Astrocyte of the cerebellum (primary cell): Measurements from ENCODE around the gene LMF1.
"Not testable (repeated sequence)": the region's sequence is repeated elsewhere in the genome, so short reads cannot be mapped to it uniquely, and the experiment has no call there.

Experiments used
- DNase-seq: peaks from one replicate; pipeline ENCODE4 v3.0.0-alpha.2; 2011; ENCODE audit warnings: low read depth
- H3K4me3 ChIP-seq: 2 replicates; pipeline ENCODE4 v1.5.1; 2011; ENCODE audit warnings: mild to moderate bottlenecking, low read depth, low read length, moderate library complexity
- CTCF ChIP-seq: IDR thresholded peaks from 2 replicates; pipeline ENCODE4 v1.5.1; 2012; ENCODE audit warnings: low read length, low read depth, moderate library complexity, mild to moderate bottlenecking; ENCODE audit errors: missing control alignments
- in situ Hi-C: cut with HindIII; loops from 2 replicates; pipeline ENCODE4 v1.10.0; 2017; ENCODE audit warnings: low sequenced_read_pairs

LMF1 gene

GRCh38 chr16:866252-866896 lies 104.4 kb downstream of the LMF1 start:
- TF ChIP-seq CTCF: no peak
- no peak for DNase-seq
- H3K4me3 ChIP-seq: no peak overlapping the region
- in situ Hi-C loops: no loop called here

- no peak for DNase-seq
- in situ Hi-C loops: no loop called here
- no peak for TF ChIP-seq CTCF
- H3K4me3 ChIP-seq: no peak overlapping the region
Measured at GRCh38 chr16:865026-865425, 105.8 kb downstream of the LMF1 start.

- H3K4me3 ChIP-seq: no peak overlapping the region
- in situ Hi-C loops: no loop called here
- no peak for TF ChIP-seq CTCF
- DNase-seq: no peak
Measured at GRCh38 chr16:861446-861845, 109.3 kb downstream of the LMF1 start.

DNA sequence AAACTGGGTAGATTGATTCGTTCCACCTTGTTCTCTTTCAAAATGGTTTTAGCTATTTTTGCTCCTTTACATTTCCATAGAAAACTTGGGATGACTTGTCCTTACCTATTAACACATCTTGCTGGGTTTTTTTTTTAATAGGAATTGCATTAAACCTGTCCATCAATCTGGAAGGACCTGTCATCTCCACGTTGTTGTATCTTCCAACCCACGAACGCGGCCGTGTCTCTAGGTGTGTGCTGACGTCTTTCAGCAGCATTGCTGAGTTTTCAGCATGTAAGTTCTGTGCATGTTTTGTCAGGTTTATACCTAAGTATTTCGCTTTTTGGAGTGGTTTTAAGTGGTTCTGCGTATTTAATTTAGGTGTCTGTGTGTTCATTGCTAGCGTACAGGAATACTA lies 109.9 kb downstream of the LMF1 start:
- TF ChIP-seq CTCF: no peak
- in situ Hi-C loops: no loop called here
- DNase-seq: no peak
- no peak overlapping the region for H3K4me3 ChIP-seq

- in situ Hi-C loops, H3K4me3 ChIP-seq, DNase-seq: not testable (repeated sequence)
Measured at GRCh38 chr16:858971-859370, 111.8 kb downstream of the LMF1 start.

- DNase-seq, H3K4me3 ChIP-seq, in situ Hi-C loops: not testable (repeated sequence)
Measured at GRCh38 chr16:858441-858840, 112.3 kb downstream of the LMF1 start.

- in situ Hi-C loops: no loop called here
- DNase-seq: no peak
Measured at GRCh38 chr16:856811-857210, 114.0 kb downstream of the LMF1 start.

More at GRCh38 chr16:856811-857210, 114.0 kb downstream of the LMF1 start:
- no peak for TF ChIP-seq CTCF
- H3K4me3 ChIP-seq: no peak overlapping the region
